ENCODE results near the gene NCAPG2.
"Not testable (repeated sequence)": the region's sequence is repeated elsewhere in the genome, so short reads cannot be mapped to it uniquely, and the experiment has no call there.

NCAPG2 gene

GRCh38 chr7:158705234-158705850 lies 738 bp upstream of the NCAPG2 start:
- H3K9ac ChIP-seq (ENCODE audit: low read length in 2 of 2), result peak overlapping the region; percentile 78 to 79
- no peaks in the 10 kb centered on the region for H3K9me3 ChIP-seq (ENCODE audit: control insufficient read depth in 2 of 2, low read length in 2 of 2)
- peaks cover 18% of the 10 kb centered on the region for H3K4me1 ChIP-seq (ENCODE audit: control insufficient read depth, insufficient read depth, low read length)
- no peaks in the 10 kb centered on the region for H3K36me3 ChIP-seq (ENCODE audit: control insufficient read depth in 2 of 2, insufficient read depth in 2 of 2, low read length in 2 of 2)
- H3K27ac ChIP-seq (ENCODE audit: low read length), result peak overlapping the region; percentile 80
- H3K4me3 ChIP-seq (ENCODE audit: low read length in 2 of 2), result peak overlapping the region; percentile 77 to 83
- no peaks in the 10 kb centered on the region for H3K27me3 ChIP-seq (ENCODE audit: control insufficient read depth in 1 of 2, insufficient read depth in 2 of 2, low read length in 2 of 2)

- not testable (repeated sequence) for H3K27me3 ChIP-seq (ENCODE audit: control insufficient read depth in 1 of 2, insufficient read depth in 2 of 2, low read length in 2 of 2); H3K36me3 ChIP-seq (ENCODE audit: control insufficient read depth in 2 of 2, insufficient read depth in 2 of 2, low read length in 2 of 2); H3K9me3 ChIP-seq (ENCODE audit: control insufficient read depth in 2 of 2, low read length in 2 of 2); H3K27ac ChIP-seq (ENCODE audit: low read length)
- peak overlapping the region; percentile 68 to 69 for H3K9ac ChIP-seq (ENCODE audit: low read length in 2 of 2)
- H3K4me3 ChIP-seq (ENCODE audit: low read length in 2 of 2), result peak overlapping the region; percentile 76 to 83
- H3K4me1 ChIP-seq (ENCODE audit: control insufficient read depth, insufficient read depth, low read length), result peaks cover 18% of the 10 kb centered on the region
Measured at GRCh38 chr7:158703679-158704523, 703 bp downstream of the NCAPG2 start.

DNA sequence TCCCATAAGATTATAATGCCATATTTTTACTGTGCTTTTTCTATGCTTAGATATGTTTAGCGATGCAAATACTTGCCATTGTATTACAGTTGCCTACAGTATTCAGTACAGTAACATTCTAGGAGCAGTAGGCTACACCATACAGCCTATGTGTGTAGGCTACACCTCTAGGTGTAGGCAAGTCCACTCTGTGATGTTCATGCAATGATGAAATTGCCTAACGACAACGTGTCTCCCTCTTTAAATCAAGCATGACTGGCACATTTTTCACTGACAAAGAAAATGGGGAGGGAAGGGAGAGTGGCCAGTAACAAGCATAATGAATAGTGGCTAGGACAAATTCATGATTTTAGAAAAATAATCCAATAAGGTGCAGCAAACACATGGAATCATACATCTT lies 1.7 kb downstream of the NCAPG2 start:
- Histone ChIP-seq H3K4me3 (ENCODE audit: low read length in 2 of 2) (no peak overlapping the region), H3K27ac (ENCODE audit: low read length) (no peak overlapping the region), H3K27me3 (ENCODE audit: control insufficient read depth in 1 of 2, insufficient read depth in 2 of 2, low read length in 2 of 2) (no peaks in the 10 kb centered on the region), H3K9me3 (ENCODE audit: control insufficient read depth in 2 of 2, low read length in 2 of 2) (no peaks in the 10 kb centered on the region), H3K4me1 (ENCODE audit: control insufficient read depth, insufficient read depth, low read length) (peaks cover 18% of the 10 kb centered on the region), H3K36me3 (ENCODE audit: control insufficient read depth in 2 of 2, insufficient read depth in 2 of 2, low read length in 2 of 2) (no peaks in the 10 kb centered on the region), H3K9ac (ENCODE audit: low read length in 2 of 2) (no peak overlapping the region)

- Histone ChIP-seq H3K27ac (ENCODE audit: low read length) (no peak overlapping the region), H3K9ac (ENCODE audit: low read length in 2 of 2) (no peak overlapping the region), H3K4me3 (ENCODE audit: low read length in 2 of 2) (no peak overlapping the region), H3K4me1 (ENCODE audit: control insufficient read depth, insufficient read depth, low read length) (peaks cover 18% of the 10 kb centered on the region), H3K9me3 (ENCODE audit: control insufficient read depth in 2 of 2, low read length in 2 of 2) (no peaks in the 10 kb centered on the region), H3K27me3 (ENCODE audit: control insufficient read depth in 1 of 2, insufficient read depth in 2 of 2, low read length in 2 of 2) (no peaks in the 10 kb centered on the region), H3K36me3 (ENCODE audit: control insufficient read depth in 2 of 2, insufficient read depth in 2 of 2, low read length in 2 of 2) (no peaks in the 10 kb centered on the region)
Measured at GRCh38 chr7:158702196-158702595, 2.4 kb downstream of the NCAPG2 start.

DNA sequence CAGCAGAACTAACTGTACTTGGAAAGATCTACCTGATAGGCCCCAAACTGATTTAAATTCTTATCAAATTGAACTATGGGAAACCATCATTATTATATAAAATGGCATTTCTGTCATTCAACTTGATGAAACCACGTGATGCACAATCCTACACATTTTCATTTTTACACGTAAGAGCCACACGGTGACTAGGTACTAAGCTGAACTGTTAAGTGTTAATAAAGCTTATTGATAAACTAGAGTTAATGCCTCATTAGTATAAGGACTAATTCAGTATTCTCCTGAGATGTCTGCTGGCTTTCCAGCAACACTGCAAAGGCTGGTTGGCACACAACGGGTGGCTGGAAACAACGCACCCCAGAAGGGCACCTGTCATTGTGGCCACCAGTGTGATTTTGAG lies 4.6 kb downstream of the NCAPG2 start:
- no peaks in the 10 kb centered on the region for H3K36me3 ChIP-seq (ENCODE audit: control insufficient read depth in 2 of 2, insufficient read depth in 2 of 2, low read length in 2 of 2)
- no peak overlapping the region for H3K9ac ChIP-seq (ENCODE audit: low read length in 2 of 2)
- H3K9me3 ChIP-seq (ENCODE audit: control insufficient read depth in 2 of 2, low read length in 2 of 2), result no peaks in the 10 kb centered on the region
- no peaks in the 10 kb centered on the region for H3K27me3 ChIP-seq (ENCODE audit: control insufficient read depth in 1 of 2, insufficient read depth in 2 of 2, low read length in 2 of 2)
- no peak overlapping the region for H3K4me3 ChIP-seq (ENCODE audit: low read length in 2 of 2)
- no peak overlapping the region for H3K27ac ChIP-seq (ENCODE audit: low read length)
- peaks cover 15% of the 10 kb centered on the region for H3K4me1 ChIP-seq (ENCODE audit: control insufficient read depth, insufficient read depth, low read length)

GRCh38 chr7:158699341-158699740 lies 5.3 kb downstream of the NCAPG2 start:
- no peaks in the 10 kb centered on the region for H3K9me3 ChIP-seq (ENCODE audit: control insufficient read depth in 2 of 2, low read length in 2 of 2)
- H3K36me3 ChIP-seq (ENCODE audit: control insufficient read depth in 2 of 2, insufficient read depth in 2 of 2, low read length in 2 of 2), result no peaks in the 10 kb centered on the region
- H3K4me3 ChIP-seq (ENCODE audit: low read length in 2 of 2), result no peak overlapping the region
- H3K27ac ChIP-seq (ENCODE audit: low read length), result no peak overlapping the region
- H3K9ac ChIP-seq (ENCODE audit: low read length in 2 of 2), result no peak overlapping the region
- no peaks in the 10 kb centered on the region for H3K27me3 ChIP-seq (ENCODE audit: control insufficient read depth in 1 of 2, insufficient read depth in 2 of 2, low read length in 2 of 2)
- peaks cover 15% of the 10 kb centered on the region for H3K4me1 ChIP-seq (ENCODE audit: control insufficient read depth, insufficient read depth, low read length)

DNA sequence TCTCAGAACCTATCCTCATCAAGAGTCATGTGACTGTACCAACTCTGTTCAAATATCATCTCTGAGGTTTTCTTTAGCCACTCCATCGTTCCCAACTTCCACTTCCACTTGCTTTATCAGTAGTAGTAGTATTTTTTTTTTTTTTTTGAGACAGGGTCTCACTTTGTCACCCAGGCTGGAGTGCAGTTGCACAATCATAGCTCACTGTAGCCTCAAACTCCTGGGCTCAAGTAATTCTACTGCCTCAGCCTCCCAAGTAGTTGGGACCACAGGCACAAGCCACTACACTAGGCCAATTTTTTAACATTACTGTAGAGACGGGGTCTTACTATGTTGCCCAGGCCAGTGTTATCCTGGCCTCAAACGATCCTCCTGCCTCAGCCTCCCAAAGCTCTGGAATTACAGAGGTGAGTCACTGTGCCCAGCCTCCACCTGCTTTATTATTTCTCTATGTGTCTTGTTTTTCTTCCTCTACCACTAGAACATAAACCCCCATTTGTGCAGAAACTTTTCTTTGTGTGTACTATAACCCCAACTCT lies 5.9 kb downstream of the NCAPG2 start:
- Histone ChIP-seq H3K27me3 (ENCODE audit: control insufficient read depth in 1 of 2, insufficient read depth in 2 of 2, low read length in 2 of 2) (no peaks in the 10 kb centered on the region), H3K9me3 (ENCODE audit: control insufficient read depth in 2 of 2, low read length in 2 of 2) (no peaks in the 10 kb centered on the region), H3K36me3 (ENCODE audit: control insufficient read depth in 2 of 2, insufficient read depth in 2 of 2, low read length in 2 of 2) (no peaks in the 10 kb centered on the region), H3K27ac (ENCODE audit: low read length) (no peak overlapping the region), H3K4me1 (ENCODE audit: control insufficient read depth, insufficient read depth, low read length) (peaks cover 8% of the 10 kb centered on the region), H3K4me3 (ENCODE audit: low read length in 2 of 2) (no peak overlapping the region), H3K9ac (ENCODE audit: low read length in 2 of 2) (no peak overlapping the region)

- H3K36me3 ChIP-seq (ENCODE audit: control insufficient read depth in 2 of 2, insufficient read depth in 2 of 2, low read length in 2 of 2); H3K9me3 ChIP-seq (ENCODE audit: control insufficient read depth in 2 of 2, low read length in 2 of 2); H3K4me1 ChIP-seq (ENCODE audit: control insufficient read depth, insufficient read depth, low read length); H3K9ac ChIP-seq (ENCODE audit: low read length in 2 of 2); H3K27me3 ChIP-seq (ENCODE audit: control insufficient read depth in 1 of 2, insufficient read depth in 2 of 2, low read length in 2 of 2); H3K27ac ChIP-seq (ENCODE audit: low read length); H3K4me3 ChIP-seq (ENCODE audit: low read length in 2 of 2): not testable (repeated sequence)
Measured at GRCh38 chr7:158697597-158697996, 7.0 kb downstream of the NCAPG2 start.

GRCh38 chr7:158695726-158696452 lies 8.7 kb downstream of the NCAPG2 start:
- Histone ChIP-seq H3K4me1 (ENCODE audit: control insufficient read depth, insufficient read depth, low read length) (peaks cover 5% of the 10 kb centered on the region), H3K27me3 (ENCODE audit: control insufficient read depth in 1 of 2, insufficient read depth in 2 of 2, low read length in 2 of 2) (no peaks in the 10 kb centered on the region), H3K9ac (ENCODE audit: low read length in 2 of 2) (peak overlapping the region in 1 of 2 donors; percentile 21), H3K36me3 (ENCODE audit: control insufficient read depth in 2 of 2, insufficient read depth in 2 of 2, low read length in 2 of 2) (no peaks in the 10 kb centered on the region), H3K9me3 (ENCODE audit: control insufficient read depth in 2 of 2, low read length in 2 of 2) (no peaks in the 10 kb centered on the region), H3K27ac (ENCODE audit: low read length) (no peak overlapping the region), H3K4me3 (ENCODE audit: low read length in 2 of 2) (peak overlapping the region; percentile 11 to 49)

GRCh38 chr7:158695056-158695455 lies 9.5 kb downstream of the NCAPG2 start:
- H3K4me3 ChIP-seq (ENCODE audit: low read length in 2 of 2), result no peak overlapping the region
- no peak overlapping the region for H3K27ac ChIP-seq (ENCODE audit: low read length)
- H3K9ac ChIP-seq (ENCODE audit: low read length in 2 of 2), result no peak overlapping the region
- H3K27me3 ChIP-seq (ENCODE audit: control insufficient read depth in 1 of 2, insufficient read depth in 2 of 2, low read length in 2 of 2), result no peaks in the 10 kb centered on the region
- no peaks in the 10 kb centered on the region for H3K9me3 ChIP-seq (ENCODE audit: control insufficient read depth in 2 of 2, low read length in 2 of 2)
- H3K36me3 ChIP-seq (ENCODE audit: control insufficient read depth in 2 of 2, insufficient read depth in 2 of 2, low read length in 2 of 2), result no peaks in the 10 kb centered on the region
- peaks cover 5% of the 10 kb centered on the region for H3K4me1 ChIP-seq (ENCODE audit: control insufficient read depth, insufficient read depth, low read length)

Measured in stomach smooth muscle (tissue), 2 donors.